Measurements from ENCODE around the gene SPRYD7. TPM values are rescaled to one million over a fixed set of nuclear protein-coding genes. Genes with fewer than 3 reads are reported as not detected.

SPRYD7 gene
- polyA plus RNA-seq, 1 of the 3 experiments (the other 2 are of a cell fraction) = 8.6 TPM

- no peaks in the 10 kb centered on the region for H3F3A ChIP-seq (replicated peaks; ENCODE audit: insufficient read depth)
- H3K4me1 ChIP-seq (ENCODE audit: control insufficient read depth in 1 of 2, insufficient read depth in 2 of 2, low read depth in 1 of 2, low read length in 1 of 2) = peaks cover 4 to 5% of the 10 kb centered on the region in 2 experiments; a peak in 2 of 4 replicates
- H3K79me2 ChIP-seq (ENCODE audit: insufficient read depth) = no peaks in the 10 kb centered on the region; the same call in 1 of the 2 replicates
- H3K4me3 ChIP-seq (ENCODE audit: low read depth in 2 of 2, low read length in 1 of 2) = no peak overlapping the region
- ChIA-PET CTCF (no interaction called here), POLR2A (no interaction called here)
- 90% methylated on average over 4 of the region's 4 CpGs for WGBS (ENCODE audit: low lambda C conversion rate)
- no peaks in the 10 kb centered on the region for H3K9me2 ChIP-seq
- no peaks in the 10 kb centered on the region for H4K20me1 ChIP-seq (ENCODE audit: insufficient read depth)
- no peaks in the 10 kb centered on the region for H3K9me3 ChIP-seq
- no peak overlapping the region for H3K4me2 ChIP-seq
- H2AFZ ChIP-seq (ENCODE audit: low read depth) = no peak overlapping the region
- DNase-seq = no peak
- no peak for TF ChIP-seq RAD21 (IDR thresholded peaks at IDR 0.05; ENCODE audit: low read length)
- no peak for TF ChIP-seq RXRA (IDR thresholded peaks at IDR 0.05; ENCODE audit: borderline replicate concordance, low read depth)
- no peak for TF ChIP-seq TAF1 (IDR thresholded peaks at IDR 0.05; ENCODE audit: borderline replicate concordance, low read depth, low read length)
- no peak overlapping the region for H3K27ac ChIP-seq (ENCODE audit: low read depth in 2 of 2, low read length in 1 of 2)
- H3K9ac ChIP-seq = no peak overlapping the region
- H3K36me3 ChIP-seq (replicated peaks in 1 of 2; ENCODE audit: control insufficient read depth in 1 of 2, insufficient read depth in 2 of 2, low read length in 1 of 2) = no peaks in the 10 kb centered on the region
- no peaks in the 10 kb centered on the region for H3K27me3 ChIP-seq (ENCODE audit: insufficient read depth)
Measured at GRCh38 chr13:49972709-49973108, 36.6 kb upstream of the SPRYD7 start.

GRCh38 chr13:49967456-49967855, 31.3 kb upstream of the SPRYD7 start:
- Histone ChIP-seq H3K9me3 (0 out of 2 replicates have a peak, but pooled peaks cover 9% of the 10 kb centered on the region), H3K36me3 (replicated peaks in 1 of 2; ENCODE audit: control insufficient read depth in 1 of 2, insufficient read depth in 2 of 2, low read length in 1 of 2) (peaks cover 0 to 16% of the 10 kb centered on the region in 2 experiments), H3K4me1 (ENCODE audit: control insufficient read depth in 1 of 2, insufficient read depth in 2 of 2, low read depth in 1 of 2, low read length in 1 of 2) (no peaks in the 10 kb centered on the region), H3F3A (replicated peaks; ENCODE audit: insufficient read depth) (no peaks in the 10 kb centered on the region), H3K4me3 (ENCODE audit: low read depth in 2 of 2, low read length in 1 of 2) (no peak overlapping the region), H3K9me2 (no peaks in the 10 kb centered on the region), H3K4me2 (no peak overlapping the region), H3K27me3 (ENCODE audit: insufficient read depth) (no peaks in the 10 kb centered on the region), H3K27ac (ENCODE audit: low read depth in 2 of 2, low read length in 1 of 2) (no peak overlapping the region), H2AFZ (ENCODE audit: low read depth) (no peak overlapping the region), H3K79me2 (ENCODE audit: insufficient read depth) (no peaks in the 10 kb centered on the region; the same call in 1 of the 2 replicates), H3K9ac (no peak overlapping the region), H4K20me1 (ENCODE audit: insufficient read depth) (no peaks in the 10 kb centered on the region)
- CTCF ChIA-PET = interaction anchor here (1.1 to 1.2 kb wide), 2 partner anchors 9 to 117 kb away, joined by 3 to 8 read pairs; no protein-coding TSS in a partner anchor
- no peak for TF ChIP-seq USF2 (IDR thresholded peaks at IDR 0.05; ENCODE audit: borderline replicate concordance, low read depth, low read length)
- no peak for TF ChIP-seq GATA2 (CRISPR knock-in tag; IDR thresholded peaks at IDR 0.05)
- TF ChIP-seq USF1 (IDR thresholded peaks at IDR 0.05; ENCODE audit: borderline replicate concordance, low read depth) = no peak
- no peak for TF ChIP-seq FOXM1 (IDR thresholded peaks at IDR 0.05; ENCODE audit: low read depth)
- no peak for TF ChIP-seq YY1 (IDR thresholded peaks at IDR 0.05; ENCODE audit: low read depth)
- no peak for TF ChIP-seq RCOR1 (IDR thresholded peaks at IDR 0.05; ENCODE audit: low read length)
- no peak for TF ChIP-seq RXRA (IDR thresholded peaks at IDR 0.05; ENCODE audit: borderline replicate concordance, low read depth)
- TF ChIP-seq ZBTB33 (IDR thresholded peaks at IDR 0.05; ENCODE audit: borderline replicate concordance, low read depth) = no peak
- TF ChIP-seq REST (IDR thresholded peaks at IDR 0.05; ENCODE audit: low read depth, low read length) = no peak
- no peak for TF ChIP-seq JUND (IDR thresholded peaks at IDR 0.05)
- no peak for TF ChIP-seq EP300 (IDR thresholded peaks at IDR 0.05; ENCODE audit: borderline replicate concordance in 1 of 2, low read depth in 1 of 2, low read length in 1 of 2)
- no peak for TF ChIP-seq FOXJ3 (CRISPR knock-in tag; IDR thresholded peaks at IDR 0.05)
- no peak for TF ChIP-seq TAF1 (IDR thresholded peaks at IDR 0.05; ENCODE audit: borderline replicate concordance, low read depth, low read length)
- no peak for TF ChIP-seq RAD21 (IDR thresholded peaks at IDR 0.05; ENCODE audit: low read length)
- no peak for TF ChIP-seq POLR2AphosphoS5 (IDR thresholded peaks at IDR 0.05; ENCODE audit: low read depth, low read length)
- TF ChIP-seq IRF3 (IDR thresholded peaks at IDR 0.05; ENCODE audit: low read depth, low read length) = no peak
- WGBS (ENCODE audit: low lambda C conversion rate) = 91% methylated on average over 4 of the region's 4 CpGs
- POLR2A ChIA-PET = no interaction called here
- DNase-seq = no peak

All from SK-N-SH (cell line).